Endometrial microvascular endothelial cells (primary cell): ENCODE data around the gene LIFR. TPM values are rescaled to one million over a fixed set of nuclear protein-coding genes. Genes with fewer than 3 reads are reported as not detected.
"Not testable (repeated sequence)": the region's sequence is repeated elsewhere in the genome, so short reads cannot be mapped to it uniquely, and the experiment has no call there.

ENCODE experiments used
- in situ Hi-C: cut with HindIII; loops from 2 replicates; pipeline ENCODE4 v1.10.0; 2017; ENCODE audit warnings: low sequenced_read_pairs, low pct_unique_long_range_greater_than_20kb; ENCODE audit errors: inconsistent ontology term
- total RNA-seq: library from RNA; depleted of rRNA; stranded (reverse); fragments of >200 nt; gene quantifications from one replicate; pipeline ENCODE4 v1.2.3, GENCODE V29; 2015; ENCODE audit errors: inconsistent ontology term

Gene LIFR
- 48.0 TPM for total RNA-seq

DNA sequence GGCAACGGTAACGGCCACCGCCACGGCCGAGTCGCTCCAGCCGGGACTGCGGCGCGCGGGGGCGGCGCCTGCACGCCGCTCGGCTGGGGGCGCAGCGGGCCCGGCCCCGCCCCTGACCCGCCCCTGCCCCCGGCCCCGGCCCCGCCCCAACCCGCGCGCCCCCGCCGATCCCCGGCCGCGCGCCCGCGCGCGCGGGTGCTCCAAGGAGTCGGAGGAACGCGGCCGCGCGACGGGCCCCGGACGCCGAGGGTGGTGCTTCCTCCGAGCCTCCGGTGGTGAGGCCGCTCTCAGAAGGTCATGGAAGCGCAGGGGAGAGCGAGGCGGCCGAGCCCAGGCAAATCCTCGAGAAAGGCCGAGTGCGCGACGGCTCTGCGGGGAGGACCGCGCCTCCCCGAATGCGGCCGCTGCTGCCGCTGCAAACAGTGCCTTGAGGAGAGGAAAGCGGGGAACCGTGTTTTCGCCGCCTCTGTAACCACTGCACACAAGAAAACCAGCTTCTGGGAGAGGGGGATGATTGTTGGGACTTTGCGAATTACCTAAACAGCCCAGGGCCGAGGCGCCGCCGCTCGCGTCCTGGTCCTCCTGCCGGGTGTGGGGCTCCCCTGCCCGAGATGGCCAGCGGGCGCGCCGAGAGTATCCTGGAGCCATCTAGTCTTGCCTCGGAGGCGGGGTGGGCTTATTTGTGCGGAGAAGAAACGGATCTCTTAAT is at the start of gene LIFR:
TSS of gene LIFR (minus strand) at position 48 of the 709 bp plus-strand sequence. CDS start 25,999 bp downstream, outside the sequence.
- in situ Hi-C loops, result no loop called here

DNA sequence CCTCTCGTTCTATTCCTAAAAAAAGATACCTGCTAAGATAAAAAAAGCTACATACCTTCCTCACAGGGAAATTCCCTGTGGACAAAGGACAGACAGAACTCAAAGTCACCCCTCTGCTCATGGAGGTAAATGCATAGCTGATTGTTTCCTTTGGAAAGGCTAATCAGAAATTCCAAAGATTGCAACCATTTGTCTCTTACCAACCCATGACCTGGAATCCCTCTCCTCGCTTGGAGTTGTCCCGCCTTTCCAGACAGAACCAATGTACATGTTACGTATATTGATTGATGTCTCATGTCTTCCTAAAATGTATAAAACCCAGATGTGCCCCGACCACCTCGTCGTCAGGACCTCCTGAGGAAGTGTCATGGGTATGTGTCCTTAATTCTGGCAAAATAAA is 49.2 kb upstream of the LIFR start:
- in situ Hi-C loops, result no loop called here

- in situ Hi-C loops, result no loop called here
These were observed 47.2 kb upstream of the LIFR start for GRCh38 chr5:38603691-38604090.

- in situ Hi-C loops, result no loop called here
These were observed 46.2 kb upstream of the LIFR start for GRCh38 chr5:38602641-38603040.

GRCh38 chr5:38601863-38602298 is 45.4 kb upstream of the LIFR start:
- in situ Hi-C loops, result no loop called here

GRCh38 chr5:38601133-38601862 is 44.9 kb upstream of the LIFR start:
- in situ Hi-C loops, result no loop called here

- in situ Hi-C loops, result no loop called here
These were observed 44.0 kb upstream of the LIFR start for GRCh38 chr5:38600329-38601045.

GRCh38 chr5:38599751-38600150 is 43.3 kb upstream of the LIFR start:
- in situ Hi-C loops, result not testable (repeated sequence)

GRCh38 chr5:38598994-38599617 is 42.7 kb upstream of the LIFR start:
- in situ Hi-C loops, result no loop called here

DNA sequence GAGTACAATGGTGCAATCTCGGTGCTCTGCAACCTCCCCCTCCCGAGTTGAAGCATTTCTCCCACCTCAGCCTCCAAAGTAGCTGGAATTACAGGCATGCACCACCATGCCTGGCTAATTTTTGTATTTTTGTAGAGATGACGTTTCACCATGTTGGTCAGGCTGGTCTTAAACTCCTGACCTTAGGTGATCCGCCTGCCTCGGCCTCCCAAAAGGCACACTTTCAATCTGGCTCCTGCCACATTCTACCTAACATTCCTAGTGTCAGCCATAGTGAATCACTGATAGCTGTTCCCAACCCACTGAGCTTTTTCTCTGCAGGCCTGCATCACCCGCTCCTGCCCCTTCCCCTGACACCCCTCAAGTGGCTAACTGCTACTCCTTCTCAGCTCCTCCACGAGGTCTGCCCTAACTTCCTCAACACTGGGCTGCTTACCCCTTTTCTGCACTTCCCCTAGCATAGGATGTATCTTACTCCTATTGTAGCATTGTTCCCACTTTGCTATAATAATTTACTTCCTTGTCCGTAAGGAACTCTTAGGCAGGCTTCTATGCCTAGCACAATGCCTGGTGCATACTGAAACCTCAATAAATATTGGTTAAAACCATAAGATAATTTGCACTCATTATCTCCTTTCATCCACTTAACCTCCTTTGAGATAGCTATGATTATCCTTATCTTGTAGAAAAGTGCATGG is 42.0 kb upstream of the LIFR start:
- in situ Hi-C loops, result no loop called here

- in situ Hi-C loops, result no loop called here
These were observed 40.5 kb upstream of the LIFR start for GRCh38 chr5:38596981-38597380.

DNA sequence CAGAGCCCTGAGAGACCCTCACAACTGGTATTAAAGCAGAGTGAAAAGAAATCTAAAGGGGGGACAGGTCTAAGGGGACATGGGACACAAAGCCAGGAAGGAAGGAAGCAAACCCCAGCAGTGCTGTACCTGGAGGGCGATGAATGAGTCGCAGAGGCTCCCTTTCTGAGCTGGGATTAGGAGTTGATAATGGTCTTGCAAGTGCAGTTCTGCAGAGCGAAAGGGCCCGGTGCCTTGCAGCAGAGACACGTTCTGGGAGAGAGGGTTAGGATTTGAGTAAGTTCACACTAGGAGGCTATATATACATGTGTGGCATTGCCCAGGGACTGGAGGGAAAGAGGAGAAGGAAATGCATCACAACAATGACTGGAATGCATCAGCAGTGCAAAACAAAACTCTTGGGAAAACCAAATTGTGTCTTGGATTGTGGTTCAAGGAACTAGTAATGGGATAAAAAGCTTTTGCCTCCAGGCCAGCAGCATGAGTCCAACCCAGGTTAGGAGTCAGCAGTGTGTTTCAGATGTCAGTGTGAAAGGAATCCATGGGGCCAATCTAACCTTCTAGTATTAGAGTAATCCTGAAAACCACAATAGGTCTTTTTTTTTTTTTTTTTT is 38.8 kb upstream of the LIFR start:
- in situ Hi-C loops, result no loop called here

DNA sequence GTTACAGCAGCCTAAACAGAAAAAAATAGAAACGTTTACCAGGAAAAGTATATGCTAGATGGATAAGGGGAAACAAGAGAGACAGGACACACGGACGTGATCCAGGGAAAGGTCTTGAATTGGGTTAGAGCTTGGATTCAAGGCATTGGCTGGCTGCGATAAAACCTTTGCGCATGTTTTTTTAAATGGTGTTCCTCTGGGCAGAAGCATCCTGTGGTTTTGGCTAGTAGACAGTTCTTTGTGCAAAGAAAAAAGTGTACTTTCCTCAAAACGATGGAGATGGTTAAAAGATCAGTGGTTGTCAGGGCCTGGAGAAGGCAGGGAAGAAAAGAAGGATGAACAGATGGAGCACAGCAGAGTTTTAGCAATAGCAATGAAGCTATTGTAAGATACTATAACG is 37.5 kb upstream of the LIFR start:
- in situ Hi-C loops, result no loop called here

GRCh38 chr5:38591523-38591849 is 35.0 kb upstream of the LIFR start:
- in situ Hi-C loops, result no loop called here

DNA sequence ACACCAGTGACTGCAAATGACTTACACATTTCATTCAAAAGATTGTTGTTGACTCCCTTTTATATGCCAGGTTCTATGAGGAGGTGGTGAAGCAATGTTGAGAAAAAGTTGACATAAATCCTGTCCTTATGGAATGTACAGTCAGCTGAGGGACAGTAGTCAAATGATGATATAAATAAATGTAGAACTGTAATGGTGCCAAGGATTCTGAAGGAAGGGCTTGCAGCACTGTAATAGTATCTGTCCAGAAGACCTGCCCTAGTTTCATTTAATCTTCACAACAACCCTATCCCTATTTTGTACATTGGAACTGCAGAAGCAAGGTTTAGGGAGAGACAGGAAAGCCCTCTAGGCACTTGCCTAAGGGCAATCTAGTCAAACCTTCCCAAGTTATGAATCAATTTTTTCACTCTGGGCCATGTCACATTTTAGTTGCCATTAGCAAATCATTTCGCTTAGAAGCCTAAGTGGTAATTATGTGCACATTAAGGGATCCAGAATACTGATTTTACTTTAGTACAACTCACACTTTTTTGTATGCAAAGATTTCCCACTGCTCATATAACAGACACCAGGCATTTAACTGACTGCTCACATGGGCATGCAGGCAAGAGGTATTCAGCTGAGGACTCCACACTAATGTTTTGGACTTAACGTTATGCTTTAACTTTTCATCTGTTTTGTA is 34.5 kb upstream of the LIFR start:
- in situ Hi-C loops, result no loop called here

DNA sequence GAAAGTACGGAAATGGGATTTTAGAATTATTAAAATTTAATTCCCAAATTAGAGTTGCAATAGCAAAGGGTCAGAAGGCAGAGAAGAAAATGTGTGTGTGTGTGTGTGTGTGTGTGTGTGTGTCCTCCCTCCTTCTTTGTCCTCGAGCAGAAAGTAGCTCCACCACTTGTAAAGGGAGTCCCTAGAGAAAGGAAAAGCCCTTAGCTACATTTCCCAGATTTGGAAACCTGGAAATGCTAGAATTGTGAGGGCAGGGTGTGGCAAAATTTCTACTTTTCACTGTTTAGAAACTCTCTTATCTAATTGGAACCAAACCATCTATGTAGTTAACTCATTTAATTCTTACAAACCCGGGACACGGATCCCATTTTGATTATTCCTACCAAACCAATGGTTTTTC is 33.2 kb upstream of the LIFR start:
- in situ Hi-C loops, result no loop called here

DNA sequence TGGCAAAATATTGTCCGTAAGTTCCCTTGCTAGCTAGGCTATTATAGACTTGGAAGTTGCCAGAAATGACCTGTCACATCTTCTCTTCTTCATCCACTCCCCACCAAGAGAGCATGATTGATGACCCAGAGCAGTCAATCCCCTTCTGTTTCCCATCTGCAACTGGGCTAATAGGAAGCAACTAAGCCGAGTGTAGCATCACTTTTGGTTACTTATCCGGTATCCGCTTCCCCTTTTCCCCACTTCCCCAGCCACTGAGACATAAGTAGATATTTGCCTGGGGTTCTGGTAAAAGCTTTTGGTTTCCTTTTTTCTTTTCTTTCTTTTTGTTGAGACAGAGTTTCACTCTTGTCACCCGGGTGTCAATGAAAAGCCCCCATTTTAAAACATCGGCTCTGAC is 29.4 kb upstream of the LIFR start:
- in situ Hi-C loops, result no loop called here

GRCh38 chr5:38583500-38583899 is 27.1 kb upstream of the LIFR start:
- in situ Hi-C loops, result no loop called here
